Stimulated activated CD4-positive, alpha-beta T cell treated with anti-CD3 and anti-CD28 coated beads, Interleukin-12 subunit alpha, Interleukin-12 subunit beta, amount 100 ng/mL, for 4 hours (primary cell): ENCODE results near the gene PLA2R1.
"Not testable (repeated sequence)": the region's sequence is repeated elsewhere in the genome, so short reads cannot be mapped to it uniquely, and the experiment has no call there.

Source experiments
- DNase-seq: peaks from one replicate; pipeline ENCODE4 v3.0.0-alpha.2; 2020

Gene PLA2R1

GRCh38 chr2:159976527-159977160, 85.8 kb downstream of the PLA2R1 start:
- no peak for DNase-seq

GRCh38 chr2:159973325-159973724, 89.1 kb downstream of the PLA2R1 start:
- no peak for DNase-seq

GRCh38 chr2:159971365-159972152, 90.9 kb downstream of the PLA2R1 start:
- no peak for DNase-seq

GRCh38 chr2:159970548-159970947, 91.9 kb downstream of the PLA2R1 start:
- not testable (repeated sequence) for DNase-seq

GRCh38 chr2:159968279-159968900, 94.0 kb downstream of the PLA2R1 start:
- DNase-seq, result no peak

- no peak for DNase-seq
Observed at GRCh38 chr2:159963700-159964099, 98.7 kb downstream of the PLA2R1 start.

- not testable (repeated sequence) for DNase-seq
Observed at GRCh38 chr2:159962513-159962912, 99.9 kb downstream of the PLA2R1 start.

GRCh38 chr2:159961451-159961850, 101.0 kb downstream of the PLA2R1 start:
- no peak for DNase-seq

GRCh38 chr2:159961037-159961436, 101.4 kb downstream of the PLA2R1 start:
- no peak for DNase-seq

- DNase-seq, result no peak
Observed at GRCh38 chr2:159960414-159960813, 102.0 kb downstream of the PLA2R1 start.

- DNase-seq, result no peak
Observed at GRCh38 chr2:159959136-159959535, 103.3 kb downstream of the PLA2R1 start.

- no peak for DNase-seq
Observed at GRCh38 chr2:159953136-159953823, 109.1 kb downstream of the PLA2R1 start.

GRCh38 chr2:159946326-159946999, 116.0 kb downstream of the PLA2R1 start:
- no peak for DNase-seq

- no peak for DNase-seq
Observed at GRCh38 chr2:159944874-159945273, 117.5 kb downstream of the PLA2R1 start.

GRCh38 chr2:159942146-159942545, 120.3 kb downstream of the PLA2R1 start:
- no peak for DNase-seq

- DNase-seq, result no peak
Observed at GRCh38 chr2:159941729-159942128, 120.7 kb downstream of the PLA2R1 start.

- no peak for DNase-seq
Observed at GRCh38 chr2:159939946-159940345, 122.5 kb downstream of the PLA2R1 start.

GRCh38 chr2:159938395-159938794, 124.0 kb downstream of the PLA2R1 start:
- DNase-seq, result no peak

- no peak for DNase-seq
Observed at GRCh38 chr2:159936471-159936870, 125.9 kb downstream of the PLA2R1 start.

- DNase-seq, result no peak
Observed at GRCh38 chr2:159933727-159934049, 128.7 kb downstream of the PLA2R1 start.

GRCh38 chr2:159933040-159933726, 129.2 kb downstream of the PLA2R1 start:
- DNase-seq, result no peak

- no peak for DNase-seq
Observed at GRCh38 chr2:159926695-159927094, 135.7 kb downstream of the PLA2R1 start.
